ENCODE measurements around the gene FEM1C.

GRCh38 chr5:115472271-115473025, 72.1 kb downstream of the FEM1C start:
- no peak for TF ChIP-seq ZFX (IDR thresholded peaks at IDR 0.05)
- no peak for TF ChIP-seq CTCF (conservative IDR thresholded peaks at IDR 0.05)

All from C4-2B (cell line).